GM18861 (cell line): ENCODE data around the gene SMIM35.
A peak's percentile ranks its signal among the peaks of the same experiment; 100 is the strongest.

ENCODE experiments used
- ATAC-seq: cut with Tn5 transposase; IDR thresholded peaks from one replicate; pipeline ENCODE4 v1.9.1; 2021; ENCODE audit not compliant: unreplicated experiment

Gene SMIM35

GRCh38 chr11:118007040-118007439, 79.7 kb downstream of the SMIM35 start:
- no peak for ATAC-seq

GRCh38 chr11:118006153-118006534, 80.6 kb downstream of the SMIM35 start:
- ATAC-seq = no peak

GRCh38 chr11:118005224-118006152, 81.3 kb downstream of the SMIM35 start:
- ATAC-seq = no peak

GRCh38 chr11:118004543-118005223, 82.1 kb downstream of the SMIM35 start:
- ATAC-seq = no peak

DNA sequence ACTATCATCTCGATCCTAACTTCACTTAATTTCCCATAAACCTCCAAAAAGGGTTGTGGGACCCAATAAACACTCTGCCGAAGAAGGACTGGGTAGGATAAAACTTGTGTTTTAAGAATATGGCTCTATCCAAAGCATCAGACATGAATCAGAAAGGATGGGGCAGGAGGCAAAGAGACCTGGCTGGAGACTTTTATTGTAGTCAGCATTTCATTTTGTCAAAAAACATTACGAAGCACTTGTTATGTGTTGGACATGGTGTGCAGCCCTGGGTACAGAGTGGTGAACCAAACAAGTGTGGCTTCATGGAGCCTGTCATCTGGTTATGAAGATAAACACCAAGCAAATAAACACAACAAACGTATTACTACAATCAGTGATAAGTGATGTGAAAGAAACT, 83.3 kb downstream of the SMIM35 start:
- ATAC-seq = no peak

DNA sequence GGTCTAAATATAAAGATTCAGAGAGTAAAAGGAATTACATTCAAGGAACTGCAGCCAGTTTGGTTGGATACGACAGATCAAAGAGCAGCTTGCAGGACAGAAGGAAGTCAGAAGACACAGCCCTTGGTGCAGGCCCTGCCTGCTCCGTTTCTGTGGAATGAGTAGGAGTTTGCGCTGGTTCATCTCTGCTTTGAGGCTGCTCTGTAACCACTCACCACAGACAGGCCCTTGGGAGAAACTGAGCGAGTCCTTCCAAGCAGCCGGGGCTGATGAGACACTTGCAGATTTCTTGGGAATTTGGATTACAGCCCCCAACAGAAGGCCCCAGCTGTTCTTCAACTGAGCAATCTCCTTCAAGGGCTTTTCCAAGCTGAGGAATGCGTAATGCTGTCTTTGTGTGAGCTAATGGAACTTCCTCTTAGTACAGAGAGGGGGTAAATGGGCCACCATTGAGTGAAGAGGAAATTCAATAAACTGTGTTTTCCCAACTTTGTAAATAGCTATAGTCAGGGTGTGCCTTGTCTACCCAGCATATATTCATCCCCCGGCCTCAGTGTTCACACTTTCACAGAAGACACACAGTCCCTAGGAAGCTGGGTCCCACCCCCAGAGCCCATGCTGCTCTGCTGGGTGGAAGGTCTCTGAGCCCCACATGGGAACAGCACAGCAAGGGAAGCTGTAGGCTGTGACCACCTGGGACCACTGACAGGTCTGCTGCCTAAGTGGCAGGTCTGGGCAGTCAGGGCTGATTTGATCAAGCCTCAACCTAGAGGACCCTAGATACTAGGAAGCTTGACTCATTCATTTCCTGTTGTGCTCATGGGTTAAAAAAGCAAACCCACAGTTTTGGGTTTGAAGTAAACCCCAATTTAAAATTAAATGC, 84.0 kb downstream of the SMIM35 start:
- no peak for ATAC-seq

GRCh38 chr11:118002010-118002540, 84.7 kb downstream of the SMIM35 start:
- ATAC-seq = no peak

DNA sequence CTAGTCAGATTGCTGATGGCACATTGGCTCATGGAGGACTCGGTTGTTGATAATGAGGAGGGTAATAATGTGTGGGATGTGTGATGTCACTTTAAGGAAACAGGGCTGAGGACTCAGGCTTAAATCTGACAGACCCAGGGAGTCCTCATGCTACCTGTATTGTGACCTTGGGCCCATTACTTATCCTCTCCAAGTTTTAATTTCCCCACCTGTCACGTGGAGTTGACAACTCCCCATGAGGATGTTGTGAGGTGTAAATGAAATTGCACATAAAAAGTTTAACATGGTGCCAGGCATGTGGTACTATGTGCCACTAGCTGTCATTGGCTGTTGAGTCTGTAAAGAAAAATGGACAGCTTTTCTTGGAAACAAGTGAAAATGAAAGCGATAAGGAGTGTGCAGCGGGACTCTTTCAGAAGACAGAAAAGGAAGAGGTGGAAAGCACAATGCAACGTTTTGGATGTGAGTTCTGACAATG, 85.2 kb downstream of the SMIM35 start:
- ATAC-seq = no peak

- no peak for ATAC-seq
Observed at GRCh38 chr11:118000850-118001228, 85.9 kb downstream of the SMIM35 start.

DNA sequence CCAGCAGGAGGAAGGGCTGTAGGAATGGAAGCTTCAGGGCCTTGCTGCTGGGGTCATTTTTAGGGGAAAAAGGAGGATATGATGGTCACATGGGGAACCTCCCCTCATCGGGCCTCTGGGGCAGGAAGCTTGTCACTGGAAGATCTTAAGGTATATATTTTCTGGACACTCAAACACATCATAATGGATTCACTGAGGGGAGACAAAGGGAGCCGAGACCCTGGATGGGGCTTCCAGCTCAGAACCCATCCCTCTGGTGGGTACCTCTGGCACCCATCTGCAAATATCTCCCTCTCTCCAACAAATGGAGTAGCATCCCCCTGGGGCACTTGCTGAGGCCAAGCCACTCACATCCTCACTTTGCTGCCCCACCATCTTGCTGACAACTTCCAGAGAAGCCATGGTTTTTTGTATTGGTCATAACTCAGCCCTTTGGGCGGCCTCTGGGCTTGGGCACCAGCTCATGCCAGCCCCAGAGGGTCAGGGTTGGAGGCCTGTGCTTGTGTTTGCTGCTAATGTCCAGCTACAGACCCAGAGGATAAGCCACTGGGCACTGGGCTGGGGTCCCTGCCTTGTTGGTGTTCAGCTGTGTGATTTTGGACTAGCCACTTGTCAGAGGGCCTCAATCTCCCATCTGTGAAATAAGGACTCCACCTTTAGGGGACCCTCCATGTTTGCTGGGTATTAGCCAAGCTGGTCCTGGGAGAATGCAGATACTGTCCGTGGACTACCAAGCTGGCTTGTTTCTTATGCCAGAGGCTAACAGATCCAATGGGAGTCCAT, 86.5 kb downstream of the SMIM35 start:
- ATAC-seq = no peak

- no peak for ATAC-seq
Observed at GRCh38 chr11:117999354-117999993, 87.3 kb downstream of the SMIM35 start.

GRCh38 chr11:117998664-117999353, 88.0 kb downstream of the SMIM35 start:
- ATAC-seq = no peak

DNA sequence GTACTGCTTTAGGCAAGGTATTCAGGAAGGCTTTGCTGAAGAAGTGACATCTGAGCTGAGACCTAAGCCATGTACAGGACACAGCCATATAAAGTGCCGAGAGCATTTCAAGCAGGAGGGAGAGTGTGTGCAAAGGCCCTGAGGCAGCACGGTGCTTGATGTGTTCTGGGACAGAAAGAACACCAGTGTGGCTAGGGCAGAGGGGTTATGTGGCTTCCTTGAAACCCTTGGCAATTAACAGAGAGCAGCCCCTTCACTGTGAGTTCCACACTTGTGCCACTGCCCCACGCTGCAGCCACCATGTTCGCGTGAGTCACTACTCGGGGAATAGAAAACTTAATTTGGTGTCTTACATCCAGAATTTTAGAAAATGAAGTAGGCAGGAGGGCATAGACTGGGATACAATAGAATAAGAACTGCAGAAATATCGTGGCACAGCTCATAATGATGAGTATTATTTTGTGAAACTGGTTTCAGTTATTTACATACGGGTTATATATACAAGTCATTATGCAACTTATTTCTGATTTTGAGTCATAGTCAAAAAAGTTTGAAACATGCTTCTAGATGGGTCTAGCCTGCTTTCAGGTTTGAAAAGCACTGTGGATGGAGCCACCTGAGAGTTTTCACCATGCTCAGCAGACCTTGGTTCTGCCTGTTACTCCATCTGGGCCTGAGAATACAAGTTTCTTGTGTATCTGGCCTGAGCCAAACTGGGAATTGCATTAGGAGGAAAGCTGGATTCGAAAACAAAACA, 88.8 kb downstream of the SMIM35 start:
- ATAC-seq = peak; percentile 71

DNA sequence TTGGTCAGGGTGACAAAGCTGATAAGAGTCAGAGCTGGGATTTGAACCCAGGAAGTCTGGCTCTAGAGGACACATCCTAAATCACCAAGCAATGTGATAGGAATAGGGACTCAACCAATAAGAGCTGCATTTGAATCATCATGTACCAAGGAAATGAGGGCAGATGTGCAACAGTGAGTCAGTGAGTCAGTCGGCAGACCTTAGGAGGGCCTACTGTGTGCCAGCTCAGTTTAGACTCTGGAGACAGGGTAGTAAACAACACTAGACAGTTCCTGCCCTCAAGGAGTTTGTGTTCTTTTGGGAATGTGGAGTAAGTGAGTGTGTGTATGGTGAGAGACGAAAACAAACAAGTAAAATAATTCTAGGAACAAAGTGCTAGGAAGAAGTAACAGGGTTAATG, 89.4 kb downstream of the SMIM35 start:
- no peak for ATAC-seq

GRCh38 chr11:117996058-117996457, 90.7 kb downstream of the SMIM35 start:
- no peak for ATAC-seq

GRCh38 chr11:117995472-117995871, 91.3 kb downstream of the SMIM35 start:
- no peak for ATAC-seq

DNA sequence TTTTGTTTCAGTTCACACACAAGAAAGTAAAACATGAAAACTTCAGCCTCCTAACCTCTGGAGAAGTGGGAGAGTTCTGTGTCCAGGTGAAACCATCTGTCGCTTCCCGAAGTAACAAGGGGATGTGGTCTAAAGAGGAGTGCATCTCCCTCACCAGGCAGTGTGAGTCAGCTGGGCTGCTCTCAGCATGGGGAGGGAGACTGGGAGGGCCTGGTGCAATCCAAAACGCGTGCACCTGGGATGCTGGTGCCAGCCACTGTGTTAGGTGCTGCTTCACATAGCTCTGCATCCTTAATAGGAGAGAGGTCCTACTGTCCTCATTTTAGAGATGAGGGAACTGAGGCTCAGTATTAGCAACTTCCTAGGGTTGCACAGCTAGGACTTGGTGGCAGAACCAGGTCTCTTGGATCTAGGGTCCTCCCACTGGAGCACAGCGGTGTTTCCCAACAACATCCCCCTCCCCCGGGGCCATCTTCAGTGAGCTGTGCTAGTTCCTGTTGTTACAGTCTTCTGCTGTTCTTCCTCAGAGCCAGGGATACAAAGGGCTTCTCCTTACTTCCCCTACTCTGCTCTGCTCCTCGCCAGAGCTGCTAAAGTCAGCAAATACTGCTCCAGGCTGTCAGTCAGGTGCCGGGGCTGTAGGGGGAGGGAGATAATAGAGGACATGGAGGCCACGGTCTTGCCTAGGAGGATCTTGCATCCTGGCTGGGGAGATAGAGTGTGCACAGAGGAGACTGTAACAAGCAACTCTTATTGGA, 92.6 kb downstream of the SMIM35 start:
- no peak for ATAC-seq

GRCh38 chr11:117992620-117993019, 94.1 kb downstream of the SMIM35 start:
- ATAC-seq = no peak
